HG02763 (cell line): Measurements from ENCODE around the gene EGFLAM.
"Not testable (repeated sequence)": the region's sequence is repeated elsewhere in the genome, so short reads cannot be mapped to it uniquely, and the experiment has no call there.

Experiments
- ATAC-seq: cut with Tn5 transposase; IDR thresholded peaks from one replicate; pipeline ENCODE4 v1.9.1; 2021; ENCODE audit warnings: mild to moderate bottlenecking, moderate library complexity; ENCODE audit not compliant: unreplicated experiment

Gene EGFLAM

DNA sequence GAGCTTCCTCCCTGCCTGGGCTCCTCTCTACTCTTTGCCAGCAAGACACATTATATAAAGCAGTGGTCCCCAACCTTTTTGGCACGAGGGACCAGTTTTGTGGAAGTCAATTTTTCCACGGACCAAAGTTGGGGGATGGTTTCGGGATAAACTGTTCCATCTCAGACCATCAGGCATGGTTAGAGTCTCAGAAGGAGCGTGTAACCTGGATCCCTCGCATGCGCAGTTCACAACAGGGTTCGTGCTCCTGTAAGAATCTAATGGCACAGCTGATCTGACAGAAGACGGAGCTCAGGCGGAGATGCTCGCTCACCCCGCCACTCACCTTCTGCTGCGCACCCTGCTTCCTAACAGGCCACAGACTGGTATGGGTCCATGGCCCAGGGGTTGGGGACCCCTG, 155.3 kb downstream of the EGFLAM start:
- no peak for ATAC-seq

DNA sequence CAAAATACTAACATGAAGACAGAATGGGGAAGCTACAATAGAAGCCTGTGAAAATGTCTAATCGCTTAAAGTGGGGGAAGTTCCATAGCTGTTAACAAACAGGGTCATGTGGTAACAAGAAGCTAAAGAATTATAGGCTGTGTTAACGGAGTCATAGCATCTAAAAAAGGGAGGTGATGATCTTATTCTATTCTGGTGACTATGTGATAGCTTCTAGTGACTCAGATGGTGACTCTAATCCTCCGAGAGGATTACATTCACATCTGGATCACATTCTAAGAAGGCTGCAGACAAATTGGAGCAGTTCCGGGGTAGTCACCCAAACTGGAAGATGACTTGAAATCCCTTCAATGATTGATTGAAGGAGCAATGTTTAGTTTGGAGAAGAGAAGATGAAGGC, 156.0 kb downstream of the EGFLAM start:
- ATAC-seq, result no peak

DNA sequence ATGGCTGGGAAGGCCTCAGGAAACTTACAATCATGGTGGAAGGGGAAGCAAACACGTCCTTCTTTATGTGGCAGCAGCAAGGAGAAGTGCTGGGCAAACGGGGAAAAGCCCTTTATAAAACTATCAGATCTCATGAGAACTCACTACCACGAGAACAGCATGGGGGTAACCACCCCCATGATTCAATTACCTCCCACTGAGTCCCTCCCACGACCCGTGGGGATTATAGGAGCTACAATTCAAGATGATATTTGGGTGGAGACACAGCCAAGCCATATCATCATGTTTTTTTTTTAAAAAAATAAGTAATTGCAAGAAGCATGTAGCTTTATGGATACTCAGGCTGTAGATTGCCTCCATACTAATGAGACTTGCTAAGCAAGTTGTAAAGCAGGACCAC, 157.4 kb downstream of the EGFLAM start:
- ATAC-seq, result not testable (repeated sequence)

DNA sequence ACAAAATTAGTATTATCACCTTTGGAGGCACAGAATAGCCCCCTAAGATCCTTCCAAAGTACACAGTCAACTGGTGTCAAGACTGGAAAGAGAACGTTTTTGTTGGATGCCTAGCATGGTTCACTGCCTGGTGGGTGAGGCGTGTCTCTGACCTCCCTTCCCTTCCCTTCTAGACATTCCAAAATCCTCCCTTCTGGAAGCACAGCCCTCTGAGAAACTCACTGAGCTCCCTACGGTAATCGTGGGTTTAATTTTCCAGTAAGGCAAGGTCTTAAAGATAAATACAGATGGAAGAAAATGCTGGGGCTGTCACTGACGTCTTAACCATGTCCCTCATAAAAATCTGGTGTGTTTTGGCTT, 159.3 kb downstream of the EGFLAM start:
- ATAC-seq, result no peak

DNA sequence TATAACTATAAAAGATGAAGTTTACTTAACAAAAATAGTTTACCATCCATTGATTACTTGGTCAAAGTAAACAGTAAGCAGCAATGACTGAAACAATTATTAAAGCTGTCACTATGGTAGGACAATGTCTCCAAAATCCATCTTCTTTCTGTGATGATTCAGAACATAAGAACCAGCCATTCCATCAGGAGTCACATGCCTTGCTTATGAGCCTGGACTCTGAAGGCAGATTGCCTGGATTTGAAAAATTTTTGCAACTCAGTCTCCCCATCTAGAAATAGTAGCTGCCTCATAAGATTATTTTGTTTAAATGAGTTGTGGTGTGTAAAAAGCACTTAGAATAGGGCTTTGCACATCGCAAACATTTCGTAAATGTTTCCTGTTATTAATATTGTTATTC, 161.9 kb downstream of the EGFLAM start:
- ATAC-seq, result no peak

DNA sequence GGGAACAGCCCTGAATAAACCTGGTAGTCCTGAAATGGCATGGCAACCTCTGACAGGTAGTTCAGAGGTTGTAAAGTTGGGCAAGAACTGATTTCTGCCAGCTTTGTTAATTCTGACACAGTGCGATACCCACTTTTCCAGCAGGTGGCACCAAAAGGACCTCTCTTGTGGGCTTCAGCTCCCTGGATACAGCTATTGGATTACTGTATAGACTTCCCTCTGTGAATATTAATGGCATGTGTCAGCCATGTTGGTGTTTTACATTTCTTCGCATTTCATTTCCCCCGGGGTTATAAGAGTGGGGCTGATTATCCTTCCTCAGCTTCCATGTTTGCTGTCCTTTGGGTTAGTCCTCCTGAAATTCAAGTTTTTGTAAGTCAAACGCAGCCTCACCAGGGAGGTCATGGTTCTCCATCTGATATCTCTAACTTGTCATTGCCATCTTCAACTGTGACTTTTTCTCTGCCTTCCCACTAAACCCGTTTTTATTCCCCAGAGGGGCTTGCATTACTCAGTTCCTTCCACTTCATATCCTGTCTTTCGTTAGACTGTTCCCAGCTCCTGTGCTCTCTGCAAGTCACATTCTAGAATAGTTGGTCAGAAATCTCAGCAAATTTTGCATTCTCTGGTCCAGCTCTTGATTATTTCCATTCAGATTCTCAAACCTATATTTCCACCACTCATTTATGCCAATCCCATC, 162.5 kb downstream of the EGFLAM start:
- ATAC-seq, result no peak

DNA sequence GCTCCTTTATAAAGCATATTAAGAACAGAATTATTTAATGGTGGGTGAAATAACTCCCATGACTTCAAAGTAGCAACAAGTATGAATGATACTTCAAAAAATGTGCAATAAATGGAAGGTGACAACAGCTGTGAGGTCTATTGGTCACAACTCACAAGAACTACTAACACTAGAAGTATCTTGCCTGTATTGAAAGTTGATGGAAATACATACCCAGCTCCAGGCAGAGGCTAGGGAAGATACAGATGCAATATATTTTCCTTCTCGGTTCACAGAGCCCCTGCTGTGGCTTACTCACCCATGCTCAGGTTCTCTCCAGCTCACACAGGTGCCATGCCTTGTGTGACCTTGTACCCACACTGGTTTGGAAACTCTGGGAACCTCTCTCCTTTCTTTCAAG, 164.3 kb downstream of the EGFLAM start:
- no peak for ATAC-seq

DNA sequence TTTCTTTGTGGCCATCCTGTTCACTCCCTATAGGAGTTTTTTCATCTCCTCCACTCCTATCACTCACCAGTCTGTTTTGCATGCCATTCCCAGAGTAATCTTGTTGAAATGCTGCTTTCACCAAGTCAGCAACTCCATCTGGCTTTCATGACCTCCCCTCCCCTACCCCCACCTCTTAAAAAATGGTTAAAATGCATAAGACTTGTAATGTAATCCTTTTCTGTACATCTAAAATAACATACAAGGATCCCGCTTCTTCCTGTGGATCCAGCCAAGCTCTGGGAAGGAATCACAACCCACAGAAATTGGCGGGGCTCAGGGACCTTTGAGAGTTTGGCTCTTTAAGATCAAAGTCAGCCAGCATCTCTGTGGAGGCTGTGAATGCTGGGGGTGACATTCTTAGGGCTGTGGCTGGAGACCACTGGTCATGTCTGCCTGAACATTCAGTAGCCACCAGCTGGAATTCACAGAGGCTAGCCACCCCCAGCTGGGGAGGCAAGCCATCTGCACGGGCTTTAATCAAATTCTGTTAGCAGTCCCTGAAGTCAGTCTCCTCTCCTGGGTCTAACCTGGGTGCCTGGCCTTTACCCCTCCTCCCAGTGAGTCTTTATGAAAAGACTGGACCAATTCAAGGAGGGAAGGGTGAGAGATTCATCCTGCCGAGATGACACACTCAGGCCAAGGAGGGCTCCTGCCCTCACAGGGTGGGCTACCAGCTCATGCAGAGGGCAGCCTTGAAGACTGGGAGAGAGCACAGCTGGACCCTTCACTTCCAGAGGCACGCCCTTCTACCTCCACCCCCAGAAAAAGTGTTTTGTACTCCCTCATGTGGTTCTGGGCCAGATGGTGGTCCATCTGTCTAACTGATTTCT, 165.2 kb downstream of the EGFLAM start:
- ATAC-seq, result no peak

DNA sequence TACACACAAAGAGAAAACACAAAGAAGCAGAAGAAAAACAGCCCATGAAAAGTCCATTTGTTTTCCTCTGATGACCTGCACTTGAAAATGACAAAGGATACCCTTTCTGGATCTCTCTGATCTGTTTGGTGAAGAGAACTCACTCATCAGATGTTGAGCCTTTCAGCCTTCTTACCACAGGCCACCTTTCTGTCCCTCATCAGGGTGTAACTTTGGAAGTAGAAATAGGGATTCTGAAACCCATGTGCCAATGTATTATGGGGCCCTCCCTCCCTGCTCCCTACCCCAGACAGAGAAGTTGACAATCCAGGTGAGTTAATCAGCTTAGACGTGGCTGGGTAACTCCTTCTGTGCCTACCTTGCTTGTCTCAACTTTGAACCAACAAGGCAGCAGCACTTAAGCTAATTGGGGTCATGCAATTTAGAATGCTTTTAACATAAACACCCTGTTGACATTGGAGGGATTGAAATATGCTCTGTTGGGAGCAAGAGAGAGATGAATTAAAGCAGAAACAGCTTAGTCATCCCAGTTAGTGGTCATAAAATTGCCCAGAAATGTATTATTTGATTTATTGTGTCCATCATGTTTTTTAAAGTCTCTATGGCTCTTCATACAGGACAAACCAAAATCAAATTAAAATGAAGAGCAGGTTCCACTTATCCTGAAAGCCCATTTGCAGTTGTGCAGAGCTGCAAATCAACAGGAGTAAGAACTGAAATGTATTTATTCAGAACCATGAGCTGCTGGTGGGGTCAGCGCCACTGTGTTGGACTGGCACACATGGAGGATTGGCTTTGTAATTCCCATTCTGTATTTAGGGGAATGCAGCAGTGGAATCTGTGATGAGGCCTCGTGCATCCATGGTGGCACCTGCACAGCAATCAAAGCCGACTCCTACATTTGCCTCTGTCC, 166.0 kb downstream of the EGFLAM start:
- ATAC-seq, result no peak

DNA sequence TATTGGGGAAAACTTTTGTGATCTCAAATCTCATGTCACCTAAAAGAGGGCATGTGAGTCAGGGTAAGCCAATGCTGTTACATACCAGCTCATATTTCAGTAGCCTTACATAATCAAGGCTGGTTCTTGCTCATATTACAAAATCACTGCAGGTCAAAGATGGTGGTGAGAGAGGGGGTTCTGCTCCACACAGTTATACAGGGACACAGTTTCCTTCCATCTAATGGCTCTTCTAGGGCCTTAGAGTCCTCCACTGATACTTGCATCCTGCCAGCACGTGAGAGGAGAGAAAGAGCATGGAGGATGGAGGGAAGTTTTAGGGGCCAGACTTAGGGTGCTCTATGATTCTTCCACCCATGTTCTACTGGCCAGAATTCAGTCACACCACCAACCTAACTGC, 168.1 kb downstream of the EGFLAM start:
- ATAC-seq, result no peak

DNA sequence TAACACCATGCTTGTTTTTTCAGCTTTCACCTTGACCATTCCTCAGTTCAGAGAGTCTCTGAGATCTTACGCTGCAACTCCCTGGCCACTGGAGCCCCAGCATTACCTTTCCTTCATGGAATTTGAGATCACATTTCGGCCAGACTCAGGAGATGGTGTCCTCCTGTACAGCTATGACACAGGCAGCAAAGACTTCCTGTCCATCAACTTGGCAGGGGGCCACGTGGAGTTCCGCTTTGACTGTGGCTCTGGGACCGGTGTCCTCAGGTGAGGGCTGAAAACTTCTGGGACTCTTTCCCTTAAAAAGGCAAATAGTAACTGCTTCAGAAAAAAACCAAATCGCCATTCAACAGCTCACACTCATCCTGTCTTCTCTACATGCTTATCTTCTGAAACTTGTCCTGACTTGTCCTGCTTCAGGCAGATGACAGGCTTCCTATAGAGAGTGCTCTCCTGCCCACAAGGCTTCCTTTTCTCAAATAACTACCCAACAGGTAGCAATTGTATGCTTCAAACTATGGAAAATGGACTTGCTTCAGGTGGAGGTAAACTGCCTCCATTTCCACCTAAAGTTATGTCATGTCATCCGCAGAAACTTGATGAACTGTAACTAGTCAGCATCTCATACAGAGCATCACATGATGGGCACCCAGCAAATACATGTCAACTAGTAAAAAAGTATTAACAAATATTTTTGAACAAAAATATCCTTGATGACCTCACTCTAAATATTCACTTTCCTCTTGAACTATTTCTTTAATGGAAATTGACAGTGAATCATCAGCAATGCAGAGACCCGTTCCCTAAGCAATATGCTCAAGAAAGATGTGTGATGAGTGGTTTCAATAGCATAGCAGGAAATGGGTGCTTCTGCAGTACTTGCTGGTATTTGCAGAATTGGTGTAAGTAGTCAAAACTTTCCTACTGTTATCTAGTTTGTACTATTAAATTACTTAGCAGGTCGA, 168.9 kb downstream of the EGFLAM start:
- ATAC-seq, result no peak

DNA sequence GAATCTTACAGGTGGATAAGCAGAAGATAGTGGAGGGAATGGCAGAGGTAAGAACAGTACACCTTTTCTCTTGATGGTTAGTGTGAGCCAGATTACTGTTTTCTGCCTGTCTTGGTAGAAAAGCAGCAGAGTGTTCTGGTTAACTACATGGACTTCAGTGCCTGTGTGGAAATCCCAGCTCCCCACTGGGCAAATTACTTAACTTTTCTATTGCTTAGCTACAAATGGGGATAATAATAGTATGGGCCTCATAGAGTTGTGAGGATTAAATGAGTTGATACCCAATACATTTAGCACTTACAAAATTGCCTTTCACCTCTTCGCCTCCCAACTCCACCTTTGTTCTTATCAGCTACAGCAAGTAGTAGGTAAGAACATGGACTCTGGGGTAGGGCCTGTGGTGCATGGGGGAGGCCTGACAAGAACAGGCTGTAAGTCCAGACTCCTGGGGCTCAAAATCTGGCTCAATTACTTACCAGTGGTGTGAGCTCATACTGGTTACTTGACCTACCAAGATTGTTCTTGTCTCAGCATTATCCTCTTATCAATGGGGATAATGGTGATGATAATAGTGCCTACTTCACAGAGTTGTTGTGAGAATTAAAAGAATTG, 173.0 kb downstream of the EGFLAM start:
- no peak for ATAC-seq

DNA sequence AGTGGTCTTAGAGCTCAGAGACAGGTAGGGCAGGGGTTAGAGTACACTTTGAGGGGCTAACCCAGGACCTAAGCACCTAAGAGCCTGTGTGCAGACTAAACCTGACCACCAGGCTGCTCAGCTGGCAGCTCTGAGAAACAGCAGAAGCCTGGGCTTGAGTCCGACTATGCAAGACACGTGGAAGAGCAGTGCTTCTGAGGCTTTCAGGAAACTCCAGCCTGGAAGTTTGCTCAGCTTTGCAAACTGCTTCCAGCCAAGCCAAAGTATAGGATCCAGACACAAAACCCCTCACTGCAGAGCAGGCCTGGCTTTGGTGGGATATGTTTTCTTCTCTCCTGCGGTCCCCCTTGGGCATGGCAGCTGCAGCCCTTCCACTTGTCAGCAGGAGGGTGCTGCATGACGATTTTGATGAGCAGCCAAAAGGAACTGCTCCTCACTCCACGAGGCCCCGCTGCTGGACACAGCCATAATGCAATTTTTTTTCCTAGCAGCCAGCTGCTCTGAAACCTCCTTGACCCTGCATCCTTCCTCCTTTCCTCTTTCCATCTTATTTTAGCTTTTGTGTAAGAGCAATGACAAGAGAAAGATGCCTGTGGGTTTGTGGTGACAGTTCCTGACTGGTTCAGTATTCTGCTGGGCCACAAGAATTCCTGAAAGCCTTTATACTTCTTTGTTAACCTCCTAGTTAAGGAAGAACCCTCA, 175.0 kb downstream of the EGFLAM start:
- ATAC-seq, result no peak

DNA sequence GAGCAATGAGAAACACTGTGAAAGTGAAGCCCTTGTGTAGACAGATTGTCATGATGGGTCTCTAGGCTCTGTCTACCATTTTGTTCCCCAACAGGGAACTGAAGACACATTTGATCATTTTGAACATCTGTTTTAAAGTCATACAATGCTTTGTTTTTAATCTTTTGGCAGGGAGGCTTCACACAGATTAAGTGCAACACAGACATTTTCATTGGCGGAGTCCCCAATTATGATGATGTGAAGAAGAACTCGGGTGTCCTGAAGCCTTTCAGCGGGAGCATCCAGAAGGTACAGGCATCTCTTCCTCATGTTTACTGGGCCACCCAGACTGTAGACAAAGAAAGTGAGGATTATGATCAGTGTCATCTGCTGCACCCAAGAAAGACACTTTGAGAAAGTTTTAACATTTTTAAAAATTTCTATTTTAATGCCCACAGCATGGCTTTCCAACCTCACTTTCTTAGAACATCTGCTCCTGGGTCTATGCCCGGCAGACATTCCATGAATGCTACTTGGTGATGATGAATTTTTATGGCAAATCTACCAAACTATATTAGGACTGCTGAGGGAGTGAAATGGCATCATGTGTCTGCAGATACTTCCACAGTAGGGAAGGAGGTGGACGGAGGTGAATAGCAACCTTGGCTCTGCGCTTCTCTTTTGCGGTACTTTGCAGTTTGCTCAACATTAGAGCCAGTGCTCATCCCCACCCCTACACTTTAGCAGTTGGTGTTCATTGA, 176.8 kb downstream of the EGFLAM start:
- no peak for ATAC-seq

DNA sequence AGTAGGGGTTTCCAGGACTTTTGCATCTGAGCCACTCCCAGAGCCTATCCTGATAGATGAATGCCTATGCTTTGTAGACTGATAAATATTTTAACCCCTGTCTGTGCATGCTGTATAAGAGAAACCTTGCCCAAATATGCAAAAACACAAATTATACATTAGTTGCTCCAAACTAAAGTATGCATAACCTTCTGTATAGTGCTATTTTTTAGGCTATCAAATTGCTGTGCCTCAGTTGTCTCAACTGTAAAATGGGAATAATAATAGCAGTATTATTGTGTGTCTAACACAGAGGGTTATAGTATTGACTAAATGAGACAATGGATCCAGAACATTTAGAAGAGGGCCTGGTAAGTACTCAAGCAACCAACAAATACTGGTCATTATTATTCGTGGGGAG, 180.4 kb downstream of the EGFLAM start:
- no peak for ATAC-seq

DNA sequence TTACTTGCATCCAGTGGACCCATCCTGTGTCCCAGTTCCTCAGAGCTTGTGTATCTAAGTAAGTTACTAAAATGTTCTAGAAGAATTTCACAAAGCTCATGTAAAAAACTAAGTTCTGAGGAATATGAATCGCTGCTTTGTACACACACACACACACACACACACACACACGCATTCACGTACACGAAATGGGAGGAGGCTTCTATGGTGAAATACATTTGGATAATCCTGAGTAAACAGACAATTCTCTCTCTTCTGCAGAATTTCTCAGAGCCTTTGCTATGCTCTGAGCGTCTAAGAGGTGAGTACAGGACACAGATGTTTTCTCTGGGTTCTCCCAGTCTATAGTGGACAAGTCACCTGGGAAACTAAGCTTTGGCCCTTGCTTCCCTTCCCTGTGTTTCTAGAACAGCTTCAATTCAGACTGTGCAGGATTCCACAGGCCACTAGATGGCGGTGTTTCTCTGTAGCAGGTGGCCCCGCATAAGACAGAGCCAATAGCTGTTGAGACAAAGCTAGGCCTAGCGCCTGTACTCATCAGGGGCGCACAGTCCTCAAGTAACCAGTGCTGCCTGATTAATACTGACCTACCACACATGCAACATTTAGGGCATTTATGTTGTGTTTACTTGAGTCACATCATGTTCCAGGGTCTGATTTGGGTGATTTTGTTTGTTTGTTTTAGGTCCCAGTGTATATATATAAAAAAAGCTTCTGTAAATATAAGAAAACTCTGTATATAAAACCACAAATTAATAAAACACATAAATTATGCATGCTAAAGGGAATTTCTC, 183.3 kb downstream of the EGFLAM start:
- ATAC-seq, result peak; percentile 99

DNA sequence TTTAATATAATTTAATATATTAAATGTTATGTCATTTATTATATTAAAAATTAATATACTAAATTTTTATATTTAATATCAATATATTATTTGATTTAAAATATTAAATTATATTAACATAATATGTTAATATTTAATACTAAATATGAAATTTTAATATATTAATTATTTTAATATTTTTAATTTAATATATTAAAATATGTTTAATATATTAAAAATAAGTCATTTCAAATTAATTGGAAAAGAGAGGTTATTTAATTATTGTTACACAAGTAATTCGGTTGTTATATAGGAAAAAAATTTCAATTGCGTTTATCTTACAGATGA, 183.9 kb downstream of the EGFLAM start:
- no peak for ATAC-seq

DNA sequence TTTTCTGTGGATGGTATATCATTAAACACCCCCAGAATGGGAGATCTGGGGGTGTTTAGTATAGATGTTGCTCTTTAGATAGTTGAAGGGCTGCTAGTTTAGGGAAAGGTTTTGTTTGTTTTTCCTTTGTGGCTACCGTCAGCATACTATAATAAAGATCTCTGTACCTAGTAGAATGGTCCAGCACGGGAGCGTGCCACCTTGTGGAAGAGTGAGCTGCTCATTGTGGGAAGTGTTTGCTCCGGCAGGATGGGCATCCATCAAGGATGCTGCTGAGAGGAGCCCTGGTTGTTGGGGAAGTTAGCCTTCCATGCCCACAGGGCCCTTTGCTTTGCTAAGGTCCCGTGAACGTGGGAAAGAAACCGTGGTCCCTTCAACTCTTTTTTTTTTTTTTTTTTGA, 185.0 kb downstream of the EGFLAM start:
- ATAC-seq, result no peak
